Heart left ventricle (tissue), 16 donors: Measurements from ENCODE around the gene SCML2. TPM values are rescaled to one million over a fixed set of nuclear protein-coding genes. Genes with fewer than 3 reads are reported as not detected.

Source experiments
- ATAC-seq, 4 donors: fragments of 200-7000 bp; cut with Tn5 transposase; one replicate each; pipeline ENCODE4 v1.9.1; 2020 to 2022; ENCODE audit warnings: moderate library complexity in 4 of 4, mild to moderate bottlenecking in 3 of 4, moderate number of reproducible peaks in 1 of 4
- DNase-seq, 5 donors: peaks; one replicate each; pipeline ENCODE4 v3.0.0-alpha.2; 2020
- H3K27ac ChIP-seq, 12 donors: fragments of 200-600 bp; sonication (generic) in 4 of 12; one replicate each; pipeline versions ENCODE4 v1.5.0 to v1.8.0; 2016 to 2022; ENCODE audit warnings: mild to moderate bottlenecking in 2 of 12
- H3K27me3 ChIP-seq, 9 donors: fragments of 200-600 bp; sonication (generic) in 2 of 9; one replicate each; pipeline versions ENCODE4 v1.5.1 to v1.8.0; 2016 to 2022; ENCODE audit warnings: mild to moderate bottlenecking in 3 of 9
- H3K36me3 ChIP-seq, 9 donors: fragments of 200-600 bp; sonication (generic) in 2 of 9; one replicate each; pipeline versions ENCODE4 v1.5.0 to v1.8.0; 2018 to 2022; ENCODE audit warnings: mild to moderate bottlenecking in 2 of 9
- H3K4me1 ChIP-seq, 12 donors: fragments of 200-600 bp; sonication (generic) in 4 of 12; one replicate each; pipeline versions ENCODE4 v1.5.0 to v1.8.0; 2016 to 2022; ENCODE audit warnings: mild to moderate bottlenecking in 3 of 12
- H3K4me3 ChIP-seq, 12 donors: fragments of 200-600 bp; sonication (generic) in 4 of 12; one replicate each; pipeline versions ENCODE4 v1.5.0 to v1.8.0; 2017 to 2022; ENCODE audit warnings: mild to moderate bottlenecking in 9 of 12, moderate library complexity in 4 of 12
- H3K9me3 ChIP-seq, 12 donors: fragments of 200-600 bp; sonication (generic) in 4 of 12; one replicate each; pipeline versions ENCODE4 v1.5.0 to v1.8.0; 2016 to 2022; ENCODE audit warnings: mild to moderate bottlenecking in 1 of 12
- CTCF ChIP-seq, 12 donors: fragments of 200-600 bp; sonication (generic) in 4 of 12; IDR thresholded peaks; one replicate each; pipeline versions ENCODE4 v1.5.0 to v1.8.0; 2018 to 2022; ENCODE audit warnings: antibody characterized with exemption in 12 of 12, mild to moderate bottlenecking in 5 of 12
- POLR2A ChIP-seq, 2 donors: fragments of 450-650 bp; IDR thresholded peaks; one replicate each; pipeline ENCODE4 v1.6.1; 2017; ENCODE audit warnings: antibody characterized with exemption in 2 of 2, mild to moderate bottlenecking in 2 of 2, moderate library complexity in 2 of 2
- WGBS, 4 donors: extraction: QIAGEN DNeasy Blood & Tissue Kit in 2 of 4; methylation state at CpG; one replicate each; pipeline versions ENCODE4 v1.1.5 to v1.1.7; 2013 to 2018; 5-methylcytosine and 5-hydroxymethylcytosine counted together
- intact Hi-C, 10 donors: fragments of 100-400 bp; cut with DNase I; formaldehyde crosslinking; loops; one replicate each; pipeline versions ENCODE4 v1.11.1 to v1.14.2; 2022
- polyA plus RNA-seq, 2 donors: library from polyadenylated mRNA; stranded (reverse); fragments of 200-250 nt; gene quantifications; one replicate each; pipeline ENCODE4 v1.2.3, GENCODE V29; 2013
- total RNA-seq, 9 donors: library from RNA; depleted of rRNA in 2 of 9; stranded (reverse); fragments of >200 nt in 2 of 9; fragmentation: NEBNext Ultra II Directional in 3 of 9; extraction: Animal tissue kit (Norgen Biotek cat#: 25700) in 3 of 9; gene quantifications; one replicate each; pipeline versions ENCODE4 v1.1.0 to v1.2.4, GENCODE V29; 2016 to 2023
- donor health status: ischemic (EF 13 %, LVEDD 7.1; RV severe dilation, severe dysfunction).
- donor health status: healthy with polysubstance abuse.
- donor health status: DM: no; HTN: yes; CAD: no.
- donor health status: DM: no; HTN: no; CAD: no.
- donor health status: ischemic (EF 25% LVEDD 6.9; RV normal size, moderate dysfunction).
- donor health status: ischemic (EF 25% LVEDD 5.7; RV mildly dilated, moderate dysfunction).
- donor health status: healthy.
- donor health status: DM: yes; HTN: yes; CAD: no.
- donor health status: ischemic (EF 35%, LVEDD 5.7; RV mildly dilated, moderate dysfunction).
- donor health status: nonischemic (EF 11% LVEDD 7.7; RV severe dilation, severe dysfunction).
- donor health status: DM: yes; HTN: yes; CAD: no.
- donor health status: PGD.
- donor health status: ischemic (EF 29% LVEDD 5.4; RV normal size, mild dysfunction).
- donor health status: nonischemic (EF 23%, LVEDD 6.1; RV moderate dilation, normal function).

SCML2 gene
- total and polyA plus RNA-seq, 11 donors = 0.90 to 2.0 (median 1.0) TPM

GRCh38 chrX:18288716-18289115, 65.8 kb downstream of the SCML2 start:
- Histone ChIP-seq H3K27me3 (no peaks in the 10 kb centered on the region), H3K4me3 (no peak overlapping the region), H3K4me1 (no peaks in the 10 kb centered on the region), H3K27ac (no peak overlapping the region), H3K9me3 (no peaks in the 10 kb centered on the region), H3K36me3 (no peaks in the 10 kb centered on the region)
- intact Hi-C loops = no loop called here
- TF ChIP-seq CTCF (IDR thresholded peaks at IDR 0.05) = no peak
- TF ChIP-seq POLR2A (IDR thresholded peaks at IDR 0.05) = no peak
- DNase-seq = no peak
- WGBS, 4 donors = 47 to 73% (median 61%) methylated on average over 3 of the region's 3 CpGs
- no peak for ATAC-seq

GRCh38 chrX:18286322-18286831, 68.1 kb downstream of the SCML2 start:
- intact Hi-C loops = no loop called here

GRCh38 chrX:18278449-18278848, 76.0 kb downstream of the SCML2 start:
- DNase-seq = no peak
- no peaks in the 10 kb centered on the region for H3K36me3 ChIP-seq
- TF ChIP-seq CTCF (IDR thresholded peaks at IDR 0.05) = no peak
- no peak for TF ChIP-seq POLR2A (IDR thresholded peaks at IDR 0.05)
- H3K27me3 ChIP-seq = peaks cover 0 to 4% (median 0%) of the 10 kb centered on the region in 9 donors
- intact Hi-C loops = no loop called here
- WGBS, 4 donors = 91 to 100% (median 92%) methylated on average over 3 to 4 of the region's 4 CpGs
- H3K9me3 ChIP-seq = peaks cover 0 to 22% (median 0%) of the 10 kb centered on the region in 12 donors
- no peak for ATAC-seq
- no peak overlapping the region for H3K4me3 ChIP-seq
- H3K27ac ChIP-seq = no peak overlapping the region
- H3K4me1 ChIP-seq = no peaks in the 10 kb centered on the region

More at GRCh38 chrX:18286322-18286831, 68.1 kb downstream of the SCML2 start:
- WGBS, 4 donors = 62 to 82% (median 75%) methylated on average over 3 of the region's 3 CpGs
- DNase-seq (no peak), ATAC-seq (no peak)
- TF ChIP-seq POLR2A (IDR thresholded peaks at IDR 0.05) (no peak), CTCF (IDR thresholded peaks at IDR 0.05) (no peak)
- H3K4me3 ChIP-seq = no peak overlapping the region
- no peaks in the 10 kb centered on the region for H3K9me3 ChIP-seq
- H3K36me3 ChIP-seq = no peaks in the 10 kb centered on the region
- H3K27ac ChIP-seq = no peak overlapping the region
- no peaks in the 10 kb centered on the region for H3K4me1 ChIP-seq
- H3K27me3 ChIP-seq = peaks cover 0 to 4% (median 0%) of the 10 kb centered on the region in 9 donors

- 90 to 100% (median 97%) methylated on average over 1 of the region's 1 CpG for WGBS, 4 donors
- Histone ChIP-seq H3K4me1 (no peaks in the 10 kb centered on the region), H3K9me3 (peaks cover 0 to 10% (median 0%) of the 10 kb centered on the region in 12 donors), H3K4me3 (no peak overlapping the region), H3K27ac (no peak overlapping the region), H3K36me3 (no peaks in the 10 kb centered on the region), H3K27me3 (no peaks in the 10 kb centered on the region)
- intact Hi-C loops = no loop called here
- no peak for ATAC-seq
- TF ChIP-seq POLR2A (IDR thresholded peaks at IDR 0.05) (no peak), CTCF (IDR thresholded peaks at IDR 0.05) (no peak)
- no peak for DNase-seq
Observed at GRCh38 chrX:18272222-18272621, 82.3 kb downstream of the SCML2 start.
